Spleen (tissue), 7 donors: ENCODE results near the gene PLBD2.

ENCODE experiments used
- POLR2A ChIP-seq, 3 donors: fragments of 450-650 bp; IDR thresholded peaks; one replicate each; pipeline ENCODE4 v1.5.1; 2017; ENCODE audit warnings: antibody characterized with exemption in 3 of 3, mild to moderate bottlenecking in 1 of 3
- POLR2AphosphoS5 ChIP-seq, 3 donors: sonication (generic); formaldehyde crosslinking; IDR thresholded peaks; one replicate each; pipeline ENCODE4 v1.5.1; 2017; ENCODE audit warnings: antibody characterized with exemption in 3 of 3
- TF ChIP-seq, protein P1 (sequence below), 11 experiments: fragments of 200-600 bp in 7 of 11; fragments of 450-650 bp in 4 of 11; sonication (generic) in 4 of 11; IDR thresholded peaks in 8 of 11; conservative IDR thresholded peaks in 3 of 11; 1 replicate in 7 of 11; 2 replicates in 4 of 11; pipeline versions ENCODE4 v1.4.0 to v1.8.0; 2016 to 2021; ENCODE audit warnings: antibody characterized with exemption in 11 of 11, inconsistent platforms in 4 of 11, mild to moderate bottlenecking in 1 of 11
- donor health status: DM: no; HTN: no; CAD: no; lungs with moderate emphysema.
- donor health status: DM: no; HTN: no; CAD: no.
- donor health status: DM: no; HTN: no; CAD: no.

DNA sequence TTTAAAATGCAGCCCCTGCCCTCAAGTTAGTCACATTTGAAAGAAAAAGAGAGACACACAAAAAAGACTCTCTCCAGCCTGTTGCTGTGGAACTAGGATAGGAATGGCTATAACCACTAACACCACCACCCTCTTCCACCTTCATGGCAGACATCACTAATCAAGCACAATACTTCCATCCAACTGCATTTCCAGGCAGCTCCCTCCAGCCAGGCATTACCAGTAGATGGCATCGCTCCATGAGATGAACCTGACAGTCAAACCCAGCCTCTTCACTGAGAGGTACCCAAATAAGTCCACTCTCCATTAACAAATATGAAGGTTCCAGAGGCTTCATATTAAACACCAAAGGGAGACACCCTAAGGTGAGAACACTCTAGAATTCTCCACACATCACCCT lies 47.9 kb upstream of the PLBD2 start:
- TF ChIP-seq, protein P1, sequence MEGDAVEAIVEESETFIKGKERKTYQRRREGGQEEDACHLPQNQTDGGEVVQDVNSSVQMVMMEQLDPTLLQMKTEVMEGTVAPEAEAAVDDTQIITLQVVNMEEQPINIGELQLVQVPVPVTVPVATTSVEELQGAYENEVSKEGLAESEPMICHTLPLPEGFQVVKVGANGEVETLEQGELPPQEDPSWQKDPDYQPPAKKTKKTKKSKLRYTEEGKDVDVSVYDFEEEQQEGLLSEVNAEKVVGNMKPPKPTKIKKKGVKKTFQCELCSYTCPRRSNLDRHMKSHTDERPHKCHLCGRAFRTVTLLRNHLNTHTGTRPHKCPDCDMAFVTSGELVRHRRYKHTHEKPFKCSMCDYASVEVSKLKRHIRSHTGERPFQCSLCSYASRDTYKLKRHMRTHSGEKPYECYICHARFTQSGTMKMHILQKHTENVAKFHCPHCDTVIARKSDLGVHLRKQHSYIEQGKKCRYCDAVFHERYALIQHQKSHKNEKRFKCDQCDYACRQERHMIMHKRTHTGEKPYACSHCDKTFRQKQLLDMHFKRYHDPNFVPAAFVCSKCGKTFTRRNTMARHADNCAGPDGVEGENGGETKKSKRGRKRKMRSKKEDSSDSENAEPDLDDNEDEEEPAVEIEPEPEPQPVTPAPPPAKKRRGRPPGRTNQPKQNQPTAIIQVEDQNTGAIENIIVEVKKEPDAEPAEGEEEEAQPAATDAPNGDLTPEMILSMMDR (IDR thresholded peaks at IDR 0.05 in 8 of 11, conservative IDR thresholded peaks at IDR 0.05 in 3 of 11) = no peak
- TF ChIP-seq POLR2A (IDR thresholded peaks at IDR 0.05) = no peak
- TF ChIP-seq POLR2AphosphoS5 (IDR thresholded peaks at IDR 0.05) = no peak
